Large intestine (tissue), 3 donors: ENCODE data around the gene FGF10. TPM values are rescaled to one million over a fixed set of nuclear protein-coding genes. Genes with fewer than 3 reads are reported as not detected.

Experiments
- DNase-seq, 2 donors: peaks; one replicate each; pipeline versions ENCODE4 v3.0.0 to v3.0.0-alpha.2; 2013
- H3K27ac ChIP-seq: one replicate; pipeline ENCODE4 v1.5.1; 2013; ENCODE audit warnings: low read length
- H3K27me3 ChIP-seq: 2 replicates; pipeline ENCODE4 v1.6.1; 2013; ENCODE audit warnings: low read length; ENCODE audit not compliant: control insufficient read depth, insufficient read depth
- H3K36me3 ChIP-seq: 2 replicates; pipeline ENCODE4 v1.6.1; 2013; ENCODE audit warnings: low read length; ENCODE audit not compliant: control insufficient read depth, insufficient read depth
- H3K4me1 ChIP-seq: one replicate; pipeline ENCODE4 v1.6.1; 2013; ENCODE audit warnings: low read length; ENCODE audit not compliant: control insufficient read depth, insufficient read depth
- H3K4me3 ChIP-seq: one replicate; pipeline ENCODE4 v1.5.1; 2013; ENCODE audit warnings: low read length
- H3K9me3 ChIP-seq: one replicate; pipeline ENCODE4 v1.6.1; 2013; ENCODE audit warnings: mild to moderate bottlenecking, low read depth, low read length, moderate library complexity; ENCODE audit not compliant: control insufficient read depth
- WGBS: methylation state at CpG from one replicate; pipeline ENCODE4 v1.1.5; 2013; ENCODE audit warnings: low lambda C conversion rate; ENCODE audit not compliant: insufficient coverage; 5-methylcytosine and 5-hydroxymethylcytosine counted together
- polyA plus RNA-seq: library from polyadenylated mRNA; unstranded; fragments of 120-200 nt; gene quantifications from one replicate; pipeline ENCODE4 v1.2.1, GENCODE V29; 2013

Gene FGF10
- polyA plus RNA-seq, 1 donor = 5.7 TPM

GRCh38 chr5:44318883-44319282, 70.3 kb downstream of the FGF10 start:
- Histone ChIP-seq H3K27me3 (no peaks in the 10 kb centered on the region), H3K4me1 (no peaks in the 10 kb centered on the region), H3K9me3 (no peaks in the 10 kb centered on the region), H3K4me3 (no peak overlapping the region), H3K27ac (no peak overlapping the region), H3K36me3 (no peaks in the 10 kb centered on the region)
- 61% methylated on average over 2 of the region's 2 CpGs for WGBS
- no peak for DNase-seq

GRCh38 chr5:44312374-44312773, 76.8 kb downstream of the FGF10 start:
- H3K36me3 ChIP-seq = no peaks in the 10 kb centered on the region
- no peaks in the 10 kb centered on the region for H3K9me3 ChIP-seq
- no peak overlapping the region for H3K4me3 ChIP-seq
- no peaks in the 10 kb centered on the region for H3K4me1 ChIP-seq
- 33% methylated on average over 1 of the region's 1 CpG for WGBS
- H3K27me3 ChIP-seq = no peaks in the 10 kb centered on the region
- no peak overlapping the region for H3K27ac ChIP-seq
- DNase-seq = no peak

GRCh38 chr5:44300551-44300950, 88.7 kb downstream of the FGF10 start:
- no peak overlapping the region for H3K27ac ChIP-seq
- no peaks in the 10 kb centered on the region for H3K9me3 ChIP-seq
- DNase-seq = no peak
- H3K4me3 ChIP-seq = no peak overlapping the region
- WGBS = 100% methylated on average over 1 of the region's 1 CpG
- no peaks in the 10 kb centered on the region for H3K36me3 ChIP-seq
- no peaks in the 10 kb centered on the region for H3K27me3 ChIP-seq
- no peaks in the 10 kb centered on the region for H3K4me1 ChIP-seq

- no peak for DNase-seq
- no peaks in the 10 kb centered on the region for H3K27me3 ChIP-seq
- WGBS = 97% methylated on average over 3 of the region's 4 CpGs
- no peaks in the 10 kb centered on the region for H3K9me3 ChIP-seq
- no peak overlapping the region for H3K4me3 ChIP-seq
- H3K27ac ChIP-seq = no peak overlapping the region
- H3K4me1 ChIP-seq = no peaks in the 10 kb centered on the region
- H3K36me3 ChIP-seq = no peaks in the 10 kb centered on the region
Measured at GRCh38 chr5:44299394-44299793, 89.8 kb downstream of the FGF10 start.

- peak in 1 of 2 donors; percentile 2 for DNase-seq
- WGBS = 88% methylated on average over 1 of the region's 2 CpGs
Measured at GRCh38 chr5:44294516-44294915, 94.7 kb downstream of the FGF10 start.

GRCh38 chr5:44292736-44293135, 96.5 kb downstream of the FGF10 start:
- Histone ChIP-seq H3K27ac (no peak overlapping the region), H3K9me3 (no peaks in the 10 kb centered on the region), H3K36me3 (no peaks in the 10 kb centered on the region), H3K4me3 (no peak overlapping the region), H3K27me3 (no peaks in the 10 kb centered on the region), H3K4me1 (no peaks in the 10 kb centered on the region)
- no peak for DNase-seq
- no CpG with 5 or more reads among the region's 2 CpGs for WGBS

More at GRCh38 chr5:44294516-44294915, 94.7 kb downstream of the FGF10 start:
- no peaks in the 10 kb centered on the region for H3K27me3 ChIP-seq
- H3K36me3 ChIP-seq = no peaks in the 10 kb centered on the region
- H3K4me3 ChIP-seq = no peak overlapping the region
- H3K4me1 ChIP-seq = no peaks in the 10 kb centered on the region
- no peak overlapping the region for H3K27ac ChIP-seq
- no peaks in the 10 kb centered on the region for H3K9me3 ChIP-seq

GRCh38 chr5:44278469-44278868, 110.8 kb downstream of the FGF10 start:
- Histone ChIP-seq H3K36me3 (no peaks in the 10 kb centered on the region), H3K4me1 (no peaks in the 10 kb centered on the region), H3K9me3 (no peaks in the 10 kb centered on the region), H3K27me3 (no peaks in the 10 kb centered on the region), H3K4me3 (no peak overlapping the region), H3K27ac (no peak overlapping the region)
- no peak for DNase-seq
- WGBS = 100% methylated on average over 1 of the region's 3 CpGs

- WGBS = no CpG with 5 or more reads among the region's 1 CpG
- no peak for DNase-seq
- H3K36me3 ChIP-seq = no peaks in the 10 kb centered on the region
- H3K4me3 ChIP-seq = no peak overlapping the region
- H3K9me3 ChIP-seq = no peaks in the 10 kb centered on the region
- no peak overlapping the region for H3K27ac ChIP-seq
- no peaks in the 10 kb centered on the region for H3K4me1 ChIP-seq
- no peaks in the 10 kb centered on the region for H3K27me3 ChIP-seq
Measured at GRCh38 chr5:44275908-44276307, 113.3 kb downstream of the FGF10 start.

- Histone ChIP-seq H3K9me3 (no peaks in the 10 kb centered on the region), H3K4me1 (no peaks in the 10 kb centered on the region), H3K36me3 (no peaks in the 10 kb centered on the region), H3K27ac (no peak overlapping the region), H3K4me3 (no peak overlapping the region), H3K27me3 (no peaks in the 10 kb centered on the region)
- no peak for DNase-seq
- WGBS = 83% methylated on average over 1 of the region's 1 CpG
Measured at GRCh38 chr5:44275329-44275728, 113.9 kb downstream of the FGF10 start.

- DNase-seq = no peak
- no peaks in the 10 kb centered on the region for H3K36me3 ChIP-seq
- no peaks in the 10 kb centered on the region for H3K27me3 ChIP-seq
- H3K27ac ChIP-seq = no peak overlapping the region
- H3K4me3 ChIP-seq = no peak overlapping the region
- H3K4me1 ChIP-seq = no peaks in the 10 kb centered on the region
- H3K9me3 ChIP-seq = no peaks in the 10 kb centered on the region
Measured at GRCh38 chr5:44267909-44268308, 121.3 kb downstream of the FGF10 start.

GRCh38 chr5:44266882-44267576, 122.2 kb downstream of the FGF10 start:
- H3K4me3 ChIP-seq = no peak overlapping the region
- no peaks in the 10 kb centered on the region for H3K4me1 ChIP-seq
- no peaks in the 10 kb centered on the region for H3K9me3 ChIP-seq
- DNase-seq = no peak
- no peaks in the 10 kb centered on the region for H3K27me3 ChIP-seq
- H3K36me3 ChIP-seq = no peaks in the 10 kb centered on the region
- no peak overlapping the region for H3K27ac ChIP-seq
- WGBS = 75% methylated on average over 1 of the region's 2 CpGs
